Tibial nerve (tissue), 4 donors: ENCODE results near the gene DGKA. TPM values are rescaled to one million over a fixed set of nuclear protein-coding genes. Genes with fewer than 3 reads are reported as not detected.

ENCODE experiments used
- DNase-seq, 2 donors: peaks; one replicate each; pipeline ENCODE4 v3.0.0-alpha.2; 2019; ENCODE audit warnings: low spot score in 2 of 2
- H3K27ac ChIP-seq, 4 donors: fragments of 200-600 bp; sonication (generic) in 3 of 4; one replicate each; pipeline ENCODE4 v1.5.1; 2017 to 2019; ENCODE audit warnings: mild to moderate bottlenecking in 1 of 4
- H3K27me3 ChIP-seq, 2 donors: fragments of 200-600 bp; sonication (generic) in 1 of 2; one replicate each; pipeline versions ENCODE4 v1.5.1 to v1.6.0; 2017 to 2019
- H3K36me3 ChIP-seq, 3 donors: fragments of 200-600 bp; sonication (generic); one replicate each; pipeline ENCODE4 v1.5.1; 2018 to 2019
- H3K4me1 ChIP-seq, 4 donors: fragments of 200-600 bp; sonication (generic) in 3 of 4; one replicate each; pipeline ENCODE4 v1.5.1; 2017 to 2019
- H3K4me3 ChIP-seq, 4 donors: fragments of 200-600 bp; sonication (generic) in 3 of 4; one replicate each; pipeline ENCODE4 v1.5.1; 2017 to 2019; ENCODE audit warnings: mild to moderate bottlenecking in 1 of 4, moderate library complexity in 1 of 4
- H3K9me3 ChIP-seq, 4 donors: fragments of 200-600 bp; sonication (generic) in 3 of 4; one replicate each; pipeline ENCODE4 v1.5.1; 2017 to 2019
- EP300 ChIP-seq, 2 donors: sonication (generic); formaldehyde crosslinking; IDR thresholded peaks; one replicate each; pipeline ENCODE4 v1.6.1; 2017; ENCODE audit warnings: antibody characterized with exemption in 2 of 2, mild to moderate bottlenecking in 1 of 2
- POLR2A ChIP-seq, 2 donors: fragments of 450-650 bp; IDR thresholded peaks; one replicate each; pipeline ENCODE4 v1.6.1; 2017; ENCODE audit warnings: antibody characterized with exemption in 2 of 2, mild to moderate bottlenecking in 2 of 2, moderate library complexity in 2 of 2
- WGBS, 2 donors: methylation state at CpG; one replicate each; pipeline ENCODE4 v1.1.5; 2018; 5-methylcytosine and 5-hydroxymethylcytosine counted together
- total RNA-seq, 4 donors: library from RNA; depleted of rRNA; stranded (reverse); fragments of >200 nt; gene quantifications; one replicate each; pipeline ENCODE4 v1.1.0, GENCODE V29; 2016
- TF ChIP-seq, protein P1 (sequence below), 5 experiments: fragments of 200-600 bp in 3 of 5; fragments of 450-650 bp in 2 of 5; sonication (generic) in 3 of 5; IDR thresholded peaks; one replicate each; pipeline ENCODE4 v1.5.1; 2016 to 2019; ENCODE audit warnings: antibody characterized with exemption in 5 of 5, mild to moderate bottlenecking in 3 of 5, moderate library complexity in 2 of 5

Gene DGKA
- 100 to 1,000 TPM in 1 of 4 donors, 10 to 100 TPM in 3; 24.9 to 544 (median 34.3) TPM for total RNA-seq

DNA sequence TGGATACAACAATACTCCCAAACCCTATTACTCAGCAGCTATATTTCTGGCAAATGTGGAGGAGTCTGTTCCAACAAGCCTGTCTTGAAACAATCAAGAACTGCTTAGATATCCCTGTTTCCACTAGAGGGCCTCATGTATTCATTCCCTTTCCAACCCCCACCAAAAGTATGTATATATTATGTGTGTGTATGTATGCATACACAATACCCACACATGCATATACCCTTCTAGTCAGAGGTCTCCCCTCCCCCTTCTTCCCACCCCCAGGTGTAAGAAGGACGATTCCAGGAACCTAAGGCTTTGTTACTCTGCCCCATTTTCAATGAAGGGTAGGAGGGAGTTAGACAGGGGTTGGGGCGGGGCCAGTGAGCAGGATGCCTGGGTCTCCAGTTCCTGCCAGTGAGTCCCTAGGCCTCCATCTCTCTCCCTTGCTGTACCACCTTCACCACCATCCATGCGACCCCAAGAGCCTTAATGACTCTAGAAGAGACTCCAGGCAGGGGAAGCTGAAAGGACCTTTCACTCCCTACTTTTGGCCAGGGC, at the start of gene DGKA:
Gene DGKA, plus strand, starts transcription at position 392 of the 546 bp plus-strand sequence. CDS start 5,342 bp downstream, outside the sequence.
- DNase-seq = no peak
- peaks cover 0 to 80% (median 44%) of the 10 kb centered on the region in 4 donors for H3K4me1 ChIP-seq
- peak within 1 kb of the TSS; percentile 64 to 98 (median 74) for H3K4me3 ChIP-seq
- H3K9me3 ChIP-seq = no peaks in the 10 kb centered on the region
- H3K27ac ChIP-seq = peak within 1 kb of the TSS; percentile 78 to 100 (median 94)
- H3K36me3 ChIP-seq = no peaks in the 10 kb centered on the region
- 42% methylated on average over 3 of the region's 3 CpGs for WGBS, 2 donors
- no peaks in the 10 kb centered on the region for H3K27me3 ChIP-seq
- TF ChIP-seq EP300 (IDR thresholded peaks at IDR 0.05) (no peak), POLR2A (IDR thresholded peaks at IDR 0.05) (no peak)
- TF ChIP-seq, protein P1, sequence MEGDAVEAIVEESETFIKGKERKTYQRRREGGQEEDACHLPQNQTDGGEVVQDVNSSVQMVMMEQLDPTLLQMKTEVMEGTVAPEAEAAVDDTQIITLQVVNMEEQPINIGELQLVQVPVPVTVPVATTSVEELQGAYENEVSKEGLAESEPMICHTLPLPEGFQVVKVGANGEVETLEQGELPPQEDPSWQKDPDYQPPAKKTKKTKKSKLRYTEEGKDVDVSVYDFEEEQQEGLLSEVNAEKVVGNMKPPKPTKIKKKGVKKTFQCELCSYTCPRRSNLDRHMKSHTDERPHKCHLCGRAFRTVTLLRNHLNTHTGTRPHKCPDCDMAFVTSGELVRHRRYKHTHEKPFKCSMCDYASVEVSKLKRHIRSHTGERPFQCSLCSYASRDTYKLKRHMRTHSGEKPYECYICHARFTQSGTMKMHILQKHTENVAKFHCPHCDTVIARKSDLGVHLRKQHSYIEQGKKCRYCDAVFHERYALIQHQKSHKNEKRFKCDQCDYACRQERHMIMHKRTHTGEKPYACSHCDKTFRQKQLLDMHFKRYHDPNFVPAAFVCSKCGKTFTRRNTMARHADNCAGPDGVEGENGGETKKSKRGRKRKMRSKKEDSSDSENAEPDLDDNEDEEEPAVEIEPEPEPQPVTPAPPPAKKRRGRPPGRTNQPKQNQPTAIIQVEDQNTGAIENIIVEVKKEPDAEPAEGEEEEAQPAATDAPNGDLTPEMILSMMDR (IDR thresholded peaks at IDR 0.05) = peak; percentile 26 to 67 (median 52)

DNA sequence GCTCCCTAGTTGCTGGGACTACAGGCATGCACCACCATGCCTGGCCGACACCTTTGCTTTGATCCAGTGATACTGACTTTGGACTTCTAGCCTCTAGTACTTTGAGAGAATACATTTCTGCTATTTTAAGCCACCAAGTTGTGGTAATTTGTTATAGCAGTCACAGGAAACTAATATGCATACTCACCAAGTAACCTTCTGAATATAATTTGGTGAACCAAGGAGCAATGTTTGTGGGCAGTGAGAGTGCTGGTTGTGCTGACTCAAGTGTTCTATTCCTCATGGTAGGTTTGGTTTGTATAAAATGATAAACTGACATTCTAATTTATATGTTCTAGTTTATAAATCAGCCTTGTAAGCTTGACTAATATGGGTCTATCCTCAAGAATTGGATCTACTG, 45.8 kb upstream of the DGKA start:
- DNase-seq = no peak
- H3K9me3 ChIP-seq = no peaks in the 10 kb centered on the region
- WGBS, 2 donors = 95 to 100% methylated on average over 1 of the region's 1 CpG
- no peaks in the 10 kb centered on the region for H3K36me3 ChIP-seq
- H3K4me3 ChIP-seq = no peak overlapping the region
- no peaks in the 10 kb centered on the region for H3K27me3 ChIP-seq
- H3K27ac ChIP-seq = no peak overlapping the region
- TF ChIP-seq EP300 (IDR thresholded peaks at IDR 0.05) = no peak
- TF ChIP-seq, protein P1 (IDR thresholded peaks at IDR 0.05) = no peak
- TF ChIP-seq POLR2A (IDR thresholded peaks at IDR 0.05) = no peak
- no peaks in the 10 kb centered on the region for H3K4me1 ChIP-seq

DNA sequence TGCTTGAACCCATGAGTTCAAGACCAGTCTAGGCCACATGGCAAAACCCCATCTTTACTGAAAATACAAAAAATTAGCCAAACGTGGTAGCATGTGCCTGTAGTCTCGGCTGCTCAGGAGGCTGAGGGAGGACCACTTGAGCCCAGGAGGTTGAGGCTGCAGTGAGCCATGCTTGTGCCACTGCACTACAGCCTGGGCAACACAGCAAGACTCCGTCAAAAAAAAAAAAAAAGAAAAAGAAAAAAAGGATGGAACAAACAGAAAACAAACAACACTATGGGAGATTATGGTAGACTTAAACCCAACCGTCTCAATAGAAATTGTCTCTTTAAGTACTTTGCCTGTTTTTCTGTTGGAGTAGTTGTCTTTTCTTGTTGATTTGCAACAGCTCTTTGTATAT, 39.7 kb upstream of the DGKA start:
- H3K27me3 ChIP-seq = no peaks in the 10 kb centered on the region
- no peak overlapping the region for H3K27ac ChIP-seq
- no peaks in the 10 kb centered on the region for H3K9me3 ChIP-seq
- 93 to 96% methylated on average over 4 of the region's 4 CpGs for WGBS, 2 donors
- no peaks in the 10 kb centered on the region for H3K4me1 ChIP-seq
- no peaks in the 10 kb centered on the region for H3K36me3 ChIP-seq
- H3K4me3 ChIP-seq = no peak overlapping the region
- TF ChIP-seq EP300 (IDR thresholded peaks at IDR 0.05) (no peak), POLR2A (IDR thresholded peaks at IDR 0.05) (no peak)
- TF ChIP-seq, protein P1 (IDR thresholded peaks at IDR 0.05) = no peak
- DNase-seq = no peak

DNA sequence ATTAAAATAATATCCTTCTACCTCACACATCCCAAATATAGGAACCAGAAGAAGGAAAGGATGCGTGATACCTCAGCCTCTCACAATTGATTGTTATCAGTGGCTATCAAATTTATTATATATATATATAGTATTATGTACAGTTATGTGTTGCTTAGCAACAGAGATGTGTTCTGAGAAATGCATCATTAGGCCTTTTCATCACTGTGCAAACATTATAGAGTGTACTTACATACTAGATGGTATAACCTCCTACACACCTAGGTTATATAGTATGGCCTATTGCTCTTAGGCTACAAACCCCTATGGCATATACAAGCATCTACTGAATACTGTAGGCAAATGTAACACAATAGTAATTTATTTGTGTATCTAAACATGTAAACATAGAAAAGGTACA, 37.2 kb upstream of the DGKA start:
- Histone ChIP-seq H3K4me3 (no peak overlapping the region), H3K27me3 (no peaks in the 10 kb centered on the region), H3K36me3 (no peaks in the 10 kb centered on the region), H3K4me1 (no peaks in the 10 kb centered on the region), H3K9me3 (no peaks in the 10 kb centered on the region), H3K27ac (no peak overlapping the region)
- WGBS, 2 donors = 95 to 97% methylated on average over 1 of the region's 1 CpG
- DNase-seq = no peak
- TF ChIP-seq EP300 (IDR thresholded peaks at IDR 0.05) (no peak), POLR2A (IDR thresholded peaks at IDR 0.05) (no peak)
- TF ChIP-seq, protein P1 (IDR thresholded peaks at IDR 0.05) = no peak

DNA sequence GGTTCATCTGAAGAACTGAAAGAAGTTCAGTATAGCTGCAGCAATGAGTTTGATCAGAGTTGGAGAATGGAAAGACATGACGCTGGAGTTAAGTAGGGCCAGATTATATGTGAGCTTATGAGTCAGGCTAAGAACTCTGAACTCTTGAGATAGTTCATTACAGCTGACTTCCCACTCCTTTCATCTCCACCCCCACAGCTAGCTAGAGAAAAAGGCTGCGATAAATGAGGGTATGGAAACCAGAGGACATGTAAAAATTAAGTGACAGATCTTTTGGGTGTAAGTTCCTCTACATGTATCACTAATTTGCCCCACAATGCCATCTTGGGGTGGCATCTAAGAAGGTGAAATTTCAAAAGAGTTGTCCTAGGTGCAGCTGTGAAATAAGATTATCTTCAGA, 31.9 kb upstream of the DGKA start:
- Histone ChIP-seq H3K27me3 (no peaks in the 10 kb centered on the region), H3K36me3 (peaks cover 0 to 34% (median 6%) of the 10 kb centered on the region in 3 donors), H3K9me3 (no peaks in the 10 kb centered on the region), H3K4me1 (no peaks in the 10 kb centered on the region), H3K27ac (no peak overlapping the region), H3K4me3 (no peak overlapping the region)
- TF ChIP-seq, protein P1 (IDR thresholded peaks at IDR 0.05) = no peak
- TF ChIP-seq POLR2A (IDR thresholded peaks at IDR 0.05) (no peak), EP300 (IDR thresholded peaks at IDR 0.05) (no peak)
- no peak for DNase-seq
- WGBS, 2 donors = 30 to 34% methylated on average over 2 of the region's 2 CpGs
